A673 (cell line): ENCODE measurements around the gene PCSK6. TPM values are rescaled to one million over a fixed set of nuclear protein-coding genes. Genes with fewer than 3 reads are reported as not detected.

Source experiments
- BruUV-seq: library from RNA; stranded (reverse); fragments of 400-500 nt; replicated peaks from 2 replicates; lab custom pipeline; 2021; lab: Mats Ljungman, UMichigan
- CTCF ChIA-PET: fragments of 300-600 bp; sonication (Branson Sonifier 250); formaldehyde crosslinking; loops from one replicate; lab custom pipeline; 2022; ENCODE audit warnings: antibody characterized with exemption; lab: Charles Lee
- POLR2A ChIA-PET: fragments of 300-600 bp; sonication (Branson Sonifier 250); formaldehyde crosslinking; loops from one replicate; lab custom pipeline; 2022; ENCODE audit warnings: antibody characterized with exemption; ENCODE audit not compliant: low non-redundant PET; lab: Charles Lee
- DNase-seq: peaks from one replicate; pipeline ENCODE4 v3.0.0-alpha.2; 2015; ENCODE audit warnings: low spot score
- H3K27ac ChIP-seq: fragments of 200-600 bp; sonication (generic); 2 replicates; pipeline ENCODE4 v1.5.1; 2016; ENCODE audit warnings: mixed run types, low read depth, mild to moderate bottlenecking, mixed read lengths, antibody characterized with exemption, low read length; ENCODE audit not compliant: poor library complexity, severe bottlenecking
- H3K27me3 ChIP-seq: fragments of 200-600 bp; sonication (generic); replicated peaks from 2 replicates; pipeline ENCODE4 v1.6.1; 2017; ENCODE audit warnings: mixed run types, low read depth, mild to moderate bottlenecking, mixed read lengths, antibody characterized with exemption, low read length; ENCODE audit not compliant: insufficient read depth, poor library complexity
- H3K36me3 ChIP-seq: fragments of 200-600 bp; sonication (generic); 2 replicates; pipeline ENCODE4 v1.6.1; 2016; ENCODE audit warnings: mixed run types, mild to moderate bottlenecking, mixed read lengths, antibody characterized with exemption, low read length; ENCODE audit not compliant: insufficient read depth, poor library complexity, severe bottlenecking
- H3K4me1 ChIP-seq: fragments of 200-600 bp; sonication (generic); 2 replicates; pipeline ENCODE4 v1.6.1; 2017; ENCODE audit warnings: mixed run types, mild to moderate bottlenecking, mixed read lengths, antibody characterized with exemption, low read length; ENCODE audit not compliant: insufficient read depth, poor library complexity, severe bottlenecking
- H3K4me3 ChIP-seq: fragments of 200-600 bp; sonication (generic); 2 replicates; pipeline ENCODE4 v1.5.1; 2016; ENCODE audit warnings: low read depth, mixed run types, mild to moderate bottlenecking, mixed read lengths, low read length; ENCODE audit not compliant: poor library complexity, severe bottlenecking
- H3K9me3 ChIP-seq: fragments of 200-600 bp; sonication (generic); 2 replicates; pipeline ENCODE4 v1.6.1; 2016; ENCODE audit warnings: mixed run types, low read depth, mild to moderate bottlenecking, mixed read lengths, antibody characterized with exemption, low read length; ENCODE audit not compliant: poor library complexity, severe bottlenecking
- CTCF ChIP-seq: fragments of 300-800, 200-600 bp; sonication (generic); conservative IDR thresholded peaks from 2 replicates; pipeline ENCODE4 v1.5.1; 2017; ENCODE audit warnings: low read depth, mild to moderate bottlenecking, antibody characterized with exemption, low read length, moderate library complexity, mixed read lengths
- intact Hi-C: fragments of 100-400 bp; cut with micrococcal nuclease; formaldehyde crosslinking; loops from one replicate; pipeline ENCODE4 v1.10.0; 2022; ENCODE audit not compliant: unreplicated experiment
- total RNA-seq: library from RNA; stranded (reverse); gene quantifications from 2 replicates; pipeline ENCODE4 v1.2.3, GENCODE V29; 2021

Gene PCSK6
- total RNA-seq, 1 experiment from 2014 or later: 2.6 TPM

GRCh38 chr15:101254157-101255050, 235.1 kb downstream of the PCSK6 start:
- H3K36me3 ChIP-seq: no peaks in the 10 kb centered on the region
- H3K4me1 ChIP-seq: peaks cover 4% of the 10 kb centered on the region
- ChIA-PET CTCF (no interaction called here), POLR2A (no interaction called here)
- no peaks in the 10 kb centered on the region for H3K9me3 ChIP-seq
- H3K27ac ChIP-seq: no peak overlapping the region
- no peak for DNase-seq
- intact Hi-C loops: loop anchor here (5.0 to 10.0 kb wide), 3 partner anchors 77 to 620 kb away; partner anchors contain the start of gene LRRK1
- TF ChIP-seq CTCF: no peak
- H3K4me3 ChIP-seq: no peak overlapping the region
- H3K27me3 ChIP-seq: no peaks in the 10 kb centered on the region
- no TSS peak for BruUV-seq

Other genes starting within 250 kb of the PCSK6 start
- 47.0 and 48.3 TPM in 2 replicates for gene CHSY1, start 237.7 kb downstream of the PCSK6 start, total RNA-seq
- 40.1 and 40.6 TPM in 2 replicates for gene SELENOS, start 212.2 kb downstream of the PCSK6 start, total RNA-seq
- 192 and 206 TPM in 2 replicates for gene SNRPA1, start 194.5 kb downstream of the PCSK6 start, total RNA-seq
- 49.4 and 50.7 TPM in 2 replicates for gene TM2D3, start 162.7 kb upstream of the PCSK6 start, total RNA-seq
- 8.9 and 9.1 TPM in 2 replicates for gene TARS3, start 234.8 kb upstream of the PCSK6 start, total RNA-seq